ENCODE results near the gene GPRASP2.
"Not testable (repeated sequence)": the region's sequence is repeated elsewhere in the genome, so short reads cannot be mapped to it uniquely, and the experiment has no call there.

GPRASP2 gene

GRCh38 chrX:102712216-102712966 lies at the start of gene GPRASP2:
TSS of gene GPRASP2 (plus strand) at chrX:102712448. CDS start at chrX:102714870, 2,422 bp downstream.
- DNase-seq: no peak

- DNase-seq: not testable (repeated sequence)
Measured at GRCh38 chrX:102663820-102664219, 48.4 kb upstream of the GPRASP2 start.

GRCh38 chrX:102667034-102667433 lies 45.2 kb upstream of the GPRASP2 start:
- not testable (repeated sequence) for DNase-seq

- no peak for DNase-seq
Measured at GRCh38 chrX:102669526-102669925, 42.7 kb upstream of the GPRASP2 start.

- DNase-seq: no peak
Measured at GRCh38 chrX:102672856-102673255, 39.4 kb upstream of the GPRASP2 start.

- not testable (repeated sequence) for DNase-seq
Measured at GRCh38 chrX:102677479-102677878, 34.8 kb upstream of the GPRASP2 start.

GRCh38 chrX:102684772-102685520 lies 27.3 kb upstream of the GPRASP2 start:
- DNase-seq: no peak

- no peak for DNase-seq
Measured at GRCh38 chrX:102694749-102695148, 17.5 kb upstream of the GPRASP2 start.

- DNase-seq: no peak
Measured at GRCh38 chrX:102696306-102696705, 15.9 kb upstream of the GPRASP2 start.

- no peak for DNase-seq
Measured at GRCh38 chrX:102697494-102697893, 14.8 kb upstream of the GPRASP2 start.

GRCh38 chrX:102708900-102709299 lies 3.3 kb upstream of the GPRASP2 start:
- no peak for DNase-seq

GRCh38 chrX:102711872-102712215 lies 404 bp upstream of the GPRASP2 start:
- DNase-seq: no peak

GRCh38 chrX:102712981-102713625 lies 855 bp downstream of the GPRASP2 start:
- no peak for DNase-seq

- no peak for DNase-seq
Measured at GRCh38 chrX:102714994-102715393, 2.7 kb downstream of the GPRASP2 start.

- DNase-seq: no peak
Measured at GRCh38 chrX:102715967-102716366, 3.7 kb downstream of the GPRASP2 start.

- DNase-seq: peak; percentile 7
Measured at GRCh38 chrX:102720237-102721168, 8.3 kb downstream of the GPRASP2 start, which contains the start of gene GPRASP3. TSS of gene GPRASP3 (plus strand) at chrX:102720743. CDS start at chrX:102748996, 28,253 bp downstream.

- DNase-seq: not testable (repeated sequence)
Measured at GRCh38 chrX:102721169-102721506, 8.9 kb downstream of the GPRASP2 start.

- DNase-seq: no peak
Measured at GRCh38 chrX:102723456-102723855, 11.2 kb downstream of the GPRASP2 start.

- no peak for DNase-seq
Measured at GRCh38 chrX:102727761-102728160, 15.5 kb downstream of the GPRASP2 start.

GRCh38 chrX:102728646-102729045 lies 16.4 kb downstream of the GPRASP2 start:
- no peak for DNase-seq

- DNase-seq: no peak
Measured at GRCh38 chrX:102739657-102740056, 27.4 kb downstream of the GPRASP2 start.

- DNase-seq: no peak
Measured at GRCh38 chrX:102744307-102744706, 32.1 kb downstream of the GPRASP2 start.

- DNase-seq: no peak
Measured at GRCh38 chrX:102745513-102745856, 33.2 kb downstream of the GPRASP2 start.

Measured in NCI-H2081 treated with DMSO at 0.1 percent for 48 hours (cell line).